HG03558 (cell line): ENCODE results near the gene NOL9.

Experiments used
- ATAC-seq: cut with Tn5 transposase; IDR thresholded peaks from one replicate; pipeline ENCODE4 v1.9.1; 2021; ENCODE audit warnings: moderate number of reproducible peaks; ENCODE audit not compliant: unreplicated experiment; ENCODE audit errors: extremely low read depth

Gene NOL9

GRCh38 chr1:6591222-6591621 lies 36.9 kb upstream of the NOL9 start:
- no peak for ATAC-seq

DNA sequence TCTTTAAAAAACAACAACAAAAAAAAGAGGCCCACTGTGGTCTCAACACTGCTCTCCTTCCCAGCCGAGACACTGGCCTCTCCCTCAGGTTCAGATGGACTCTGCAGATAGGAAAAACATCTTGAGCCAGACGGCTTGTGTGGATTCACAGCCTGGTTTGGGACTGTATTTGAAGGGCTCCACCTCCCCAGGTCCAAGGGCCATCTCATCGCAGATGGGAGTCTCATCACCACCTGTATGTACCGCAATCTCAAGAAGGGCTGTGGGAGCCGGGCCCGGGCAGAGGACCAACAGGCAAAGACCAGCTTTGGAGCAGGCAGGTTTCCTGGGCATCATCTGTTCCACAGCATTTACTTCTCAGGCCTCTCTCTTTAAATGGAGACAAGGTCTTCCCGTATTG lies 35.7 kb upstream of the NOL9 start:
- no peak for ATAC-seq

DNA sequence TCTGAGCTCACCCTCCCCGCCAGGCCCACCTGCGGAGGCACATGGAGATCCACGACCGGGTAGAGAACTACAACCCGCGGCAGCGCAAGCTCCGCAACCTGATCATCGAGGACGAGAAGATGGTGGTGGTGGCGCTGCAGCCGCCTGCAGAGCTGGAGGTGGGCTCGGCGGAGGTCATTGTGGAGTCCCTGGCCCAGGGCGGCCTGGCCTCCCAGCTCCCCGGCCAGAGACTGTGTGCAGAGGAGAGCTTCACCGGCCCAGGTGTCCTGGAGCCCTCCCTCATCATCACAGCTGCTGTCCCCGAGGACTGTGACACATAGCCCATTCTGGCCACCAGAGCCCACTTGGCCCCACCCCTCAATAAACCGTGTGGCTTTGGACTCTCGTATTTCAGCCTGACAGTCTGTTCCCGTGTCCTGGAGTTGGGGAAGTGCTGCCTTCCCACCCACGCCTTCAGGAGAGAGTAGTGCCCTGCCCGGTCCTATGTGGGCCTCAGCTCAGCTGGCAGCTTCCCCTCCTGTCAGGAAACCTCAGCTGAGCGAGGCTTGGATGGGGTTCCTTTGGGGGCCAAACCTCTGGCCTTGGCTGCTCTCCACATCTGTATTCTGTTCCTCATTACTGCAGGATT lies 34.7 kb upstream of the NOL9 start:
- ATAC-seq, result no peak

- ATAC-seq, result no peak
Observed at GRCh38 chr1:6588128-6588892, 34.0 kb upstream of the NOL9 start.

DNA sequence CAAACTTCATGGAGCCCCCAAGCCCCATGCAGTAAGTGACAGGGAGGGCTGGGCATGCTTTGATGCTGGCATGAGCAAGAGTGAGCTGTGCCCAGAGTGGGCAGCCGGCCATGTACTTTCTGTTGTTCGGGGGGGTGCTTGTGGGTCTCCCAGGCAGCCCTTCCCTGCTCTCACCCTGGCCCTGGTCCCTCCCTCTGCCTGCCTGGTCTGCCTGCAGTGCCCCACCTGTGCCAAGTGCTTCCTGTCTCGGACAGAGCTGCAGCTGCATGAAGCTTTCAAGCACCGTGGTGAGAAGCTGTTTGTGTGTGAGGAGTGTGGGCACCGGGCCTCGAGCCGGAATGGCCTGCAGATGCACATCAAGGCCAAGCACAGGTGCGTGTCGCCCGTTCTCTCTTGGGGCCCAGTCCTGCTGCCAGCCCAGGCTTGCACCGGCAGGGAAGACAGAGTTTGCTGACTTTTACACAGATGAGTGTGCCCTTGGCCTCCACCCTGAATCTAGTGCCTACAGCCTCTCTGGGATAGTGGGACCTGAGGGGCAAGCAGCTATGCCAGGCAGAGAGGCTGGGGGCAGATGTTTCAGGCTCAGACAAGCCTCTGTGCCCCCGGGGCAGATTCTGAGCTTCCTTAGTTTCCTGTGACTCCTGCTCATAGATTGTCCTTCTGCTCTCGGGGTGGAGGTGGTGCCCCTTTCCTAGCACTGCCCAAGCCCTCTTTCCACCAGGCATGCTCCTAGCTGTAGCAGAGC lies 33.1 kb upstream of the NOL9 start:
- ATAC-seq, result no peak

DNA sequence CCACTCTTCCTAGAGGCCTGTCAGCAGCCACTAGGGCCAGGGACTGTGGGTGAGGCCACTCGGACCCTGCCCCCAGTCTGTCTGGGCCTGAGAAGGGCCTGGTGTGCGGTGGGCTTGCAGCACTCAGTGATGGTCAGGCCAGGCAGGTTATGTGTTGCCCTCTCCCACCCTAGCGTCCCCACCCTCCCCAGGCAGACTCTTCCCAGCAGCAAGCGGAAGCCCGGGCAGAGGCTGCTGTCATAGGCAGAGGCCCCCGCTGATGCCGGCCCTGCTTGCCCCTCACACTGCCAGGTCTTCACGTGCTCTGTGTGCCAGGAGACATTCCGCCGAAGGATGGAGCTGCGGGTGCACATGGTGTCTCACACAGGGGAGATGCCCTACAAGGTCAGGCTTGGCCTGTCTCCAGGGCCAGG lies 32.1 kb upstream of the NOL9 start:
- no peak for ATAC-seq

GRCh38 chr1:6585841-6586240 lies 31.5 kb upstream of the NOL9 start:
- ATAC-seq, result no peak

- no peak for ATAC-seq
Observed at GRCh38 chr1:6585081-6585722, 30.9 kb upstream of the NOL9 start.

DNA sequence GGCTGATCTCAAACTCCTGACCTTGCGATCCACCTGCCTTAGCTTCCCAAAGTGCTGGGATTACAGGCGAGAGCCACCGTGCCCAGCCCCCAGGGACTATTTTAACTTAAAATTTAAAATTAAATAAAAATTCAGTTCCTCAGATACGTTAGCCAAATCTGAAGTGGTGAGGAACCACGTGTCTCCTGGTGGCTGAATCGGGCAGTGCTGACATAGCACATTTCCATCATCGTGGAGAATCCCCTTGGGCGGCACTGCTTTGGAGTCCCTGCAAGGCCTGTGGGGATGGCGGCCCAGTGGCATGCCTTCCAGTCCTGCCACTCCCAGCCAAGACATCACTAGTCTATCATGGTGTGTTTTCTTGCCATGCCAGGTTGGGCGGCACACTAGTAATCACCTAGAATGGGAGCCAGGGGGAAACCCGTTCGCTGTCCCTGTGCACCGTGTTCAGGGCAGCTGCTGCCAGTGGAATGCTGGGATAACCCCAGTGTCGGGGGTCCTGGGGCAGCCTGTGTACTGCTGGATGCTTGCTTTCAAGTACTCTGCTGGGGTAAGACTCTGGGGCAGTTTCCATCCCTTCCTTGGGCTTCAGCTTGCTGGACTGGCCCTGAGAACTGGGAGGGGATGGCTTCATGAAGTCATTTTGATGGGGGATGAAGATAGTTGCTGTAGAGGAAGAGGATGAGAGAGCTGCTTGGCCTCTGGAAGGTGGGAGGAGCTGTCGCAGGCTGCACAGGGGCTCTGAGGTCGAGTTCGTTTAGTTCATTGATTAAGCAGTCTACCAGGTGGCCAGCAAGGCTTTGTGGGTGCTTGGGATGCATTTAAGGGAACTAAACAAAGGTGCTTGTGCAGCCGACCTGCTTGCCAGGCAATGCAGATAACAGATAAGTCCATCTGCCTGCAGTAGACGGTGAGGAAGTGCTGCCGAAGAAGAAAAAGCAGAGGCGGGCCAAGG lies 30.1 kb upstream of the NOL9 start:
- no peak for ATAC-seq

GRCh38 chr1:6582370-6582769 lies 28.1 kb upstream of the NOL9 start:
- no peak for ATAC-seq

- ATAC-seq, result no peak
Observed at GRCh38 chr1:6581561-6582305, 27.4 kb upstream of the NOL9 start.

GRCh38 chr1:6580593-6581409 lies 26.5 kb upstream of the NOL9 start:
- no peak for ATAC-seq

GRCh38 chr1:6580119-6580592 lies 25.8 kb upstream of the NOL9 start:
- no peak for ATAC-seq

DNA sequence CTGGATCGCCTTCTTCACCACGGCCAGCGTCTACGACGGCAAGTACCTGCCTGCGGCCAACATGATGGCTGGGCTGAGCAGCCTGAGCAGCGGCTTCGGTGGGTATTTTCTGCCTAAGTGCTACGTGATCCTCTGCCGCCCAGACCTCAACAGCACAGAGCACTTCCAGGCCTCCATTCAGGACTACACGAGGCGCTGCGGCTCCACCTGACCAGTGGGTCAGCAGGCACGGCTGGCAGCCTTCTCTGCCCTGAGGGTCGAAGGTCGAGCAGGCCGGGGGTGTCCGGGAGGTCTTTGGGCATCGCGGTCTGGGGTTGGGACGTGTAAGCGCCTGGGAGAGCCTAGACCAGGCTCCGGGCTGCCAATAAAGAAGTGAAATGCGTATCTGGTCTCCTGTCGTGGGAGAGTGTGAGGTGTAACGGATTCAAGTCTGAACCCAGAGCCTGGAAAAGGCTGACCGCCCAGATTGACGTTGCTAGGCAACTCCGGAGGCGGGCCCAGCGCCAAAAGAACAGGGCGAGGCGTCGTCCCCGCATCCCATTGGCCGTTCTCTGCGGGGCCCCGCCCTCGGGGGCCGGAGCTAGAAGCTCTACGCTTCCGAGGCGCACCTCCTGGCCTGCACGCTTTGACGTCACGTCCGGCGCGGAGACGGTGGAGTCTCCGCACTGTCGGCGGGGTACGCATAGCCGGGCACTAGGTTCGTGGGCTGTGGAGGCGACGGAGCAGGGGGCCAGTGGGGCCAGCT lies 25.2 kb upstream of the NOL9 start, which contains the start of gene ZBTB48:
Gene ZBTB48 (plus strand): TSS at position 621 of the 745 bp plus-strand sequence. CDS start 616 bp downstream, outside the sequence.
- ATAC-seq, result peak; percentile 92

DNA sequence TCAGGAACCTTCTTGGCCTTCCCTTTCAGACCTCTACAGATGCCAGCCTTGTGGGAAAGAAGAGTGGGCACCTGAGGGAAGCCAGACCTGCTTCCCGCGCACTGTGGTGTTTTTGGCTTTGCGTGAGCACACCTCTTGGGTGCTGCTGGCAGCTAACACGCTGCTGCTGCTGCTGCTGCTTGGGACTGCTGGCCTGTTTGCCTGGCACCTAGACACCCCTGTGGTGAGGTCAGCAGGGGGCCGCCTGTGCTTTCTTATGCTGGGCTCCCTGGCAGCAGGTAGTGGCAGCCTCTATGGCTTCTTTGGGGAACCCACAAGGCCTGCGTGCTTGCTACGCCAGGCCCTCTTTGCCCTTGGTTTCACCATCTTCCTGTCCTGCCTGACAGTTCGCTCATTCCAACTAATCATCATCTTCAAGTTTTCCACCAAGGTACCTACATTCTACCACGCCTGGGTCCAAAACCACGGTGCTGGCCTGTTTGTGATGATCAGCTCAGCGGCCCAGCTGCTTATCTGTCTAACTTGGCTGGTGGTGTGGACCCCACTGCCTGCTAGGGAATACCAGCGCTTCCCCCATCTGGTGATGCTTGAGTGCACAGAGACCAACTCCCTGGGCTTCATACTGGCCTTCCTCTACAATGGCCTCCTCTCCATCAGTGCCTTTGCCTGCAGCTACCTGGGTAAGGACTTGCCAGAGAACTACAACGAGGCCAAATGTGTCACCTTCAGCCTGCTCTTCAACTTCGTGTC lies 24.5 kb upstream of the NOL9 start:
- no peak for ATAC-seq

DNA sequence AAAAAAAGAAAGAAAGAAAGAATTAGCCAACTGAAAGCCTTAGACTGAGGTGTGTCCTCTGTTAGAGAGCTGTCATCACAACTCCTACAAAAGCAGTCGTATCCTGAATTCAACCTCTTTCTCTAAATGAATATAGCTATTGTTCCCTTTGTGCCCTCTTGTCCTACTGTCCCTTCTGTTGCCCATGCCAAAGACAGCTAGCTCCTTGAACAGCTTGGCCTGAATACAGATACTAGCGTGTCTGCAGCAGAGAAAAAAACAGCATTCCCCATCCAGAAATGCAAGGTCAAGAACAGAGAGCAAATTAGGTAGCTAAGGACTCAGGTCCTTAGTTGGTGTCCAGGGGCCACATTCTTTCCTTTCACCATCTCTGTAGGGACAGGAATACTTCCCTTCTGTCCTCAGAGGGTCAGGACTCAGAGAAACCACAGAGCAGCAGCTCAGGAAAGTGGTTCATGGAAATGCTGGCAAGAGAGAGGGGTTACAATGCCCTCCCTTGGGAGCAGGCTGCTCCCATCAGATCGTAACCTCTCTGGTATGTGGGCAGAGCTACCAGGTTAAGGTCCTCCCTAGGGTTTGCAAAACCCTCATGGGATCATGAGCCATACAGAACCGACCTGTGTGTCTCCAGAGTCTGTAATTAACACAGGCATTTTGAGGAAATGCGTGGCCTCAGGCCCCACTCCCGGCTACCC lies 23.7 kb upstream of the NOL9 start:
- ATAC-seq, result no peak
